AG09319 (cell line): ENCODE results near the gene MT1H.
"Not testable (repeated sequence)": the region's sequence is repeated elsewhere in the genome, so short reads cannot be mapped to it uniquely, and the experiment has no call there.

Experiments
- DNase-seq: peaks from one replicate; pipeline ENCODE4 v3.0.0-alpha.2; 2010; ENCODE audit warnings: low read depth; ENCODE audit errors: extremely low read depth
- CTCF ChIP-seq: IDR thresholded peaks from 2 replicates; pipeline ENCODE4 v1.5.1; 2011; ENCODE audit warnings: low read depth, mild to moderate bottlenecking, inconsistent platforms, low read length, moderate library complexity

MT1H gene

GRCh38 chr16:56669005-56669839 lies at the start of gene MT1H:
Gene MT1H (plus strand): TSS chr16:56669814. CDS start chr16:56669885, 71 bp downstream.
- TF ChIP-seq CTCF: no peak
- no peak for DNase-seq

GRCh38 chr16:56620339-56620897 lies 49.2 kb upstream of the MT1H start:
- DNase-seq: no peak

GRCh38 chr16:56621665-56622445 lies 47.8 kb upstream of the MT1H start:
- DNase-seq: not testable (repeated sequence)

More at GRCh38 chr16:56620339-56620897, 49.2 kb upstream of the MT1H start:
- TF ChIP-seq CTCF: no peak

GRCh38 chr16:56623184-56623583 lies 46.4 kb upstream of the MT1H start:
- DNase-seq: not testable (repeated sequence)

- no peak for TF ChIP-seq CTCF
- DNase-seq: no peak
Measured at GRCh38 chr16:56623637-56624036, 46.0 kb upstream of the MT1H start.

GRCh38 chr16:56625140-56625942 lies 44.3 kb upstream of the MT1H start, which contains the start of gene MT1E:
Gene MT1E (plus strand): TSS chr16:56625781. CDS start chr16:56625852, 71 bp downstream.
- no peak for TF ChIP-seq CTCF
- no peak for DNase-seq

- DNase-seq: no peak
- TF ChIP-seq CTCF: no peak
Measured at GRCh38 chr16:56625943-56626654, 43.5 kb upstream of the MT1H start.
